Measurements from ENCODE around the gene RNF130. TPM values are rescaled to one million over a fixed set of nuclear protein-coding genes. Genes with fewer than 3 reads are reported as not detected.

The RNF130 gene
- total and polyA plus RNA-seq, 2 of the 13 experiments (the other 11 are each of a cell fraction or from before 2014, with no cell fraction given), result 28.2 to 28.3 TPM

DNA sequence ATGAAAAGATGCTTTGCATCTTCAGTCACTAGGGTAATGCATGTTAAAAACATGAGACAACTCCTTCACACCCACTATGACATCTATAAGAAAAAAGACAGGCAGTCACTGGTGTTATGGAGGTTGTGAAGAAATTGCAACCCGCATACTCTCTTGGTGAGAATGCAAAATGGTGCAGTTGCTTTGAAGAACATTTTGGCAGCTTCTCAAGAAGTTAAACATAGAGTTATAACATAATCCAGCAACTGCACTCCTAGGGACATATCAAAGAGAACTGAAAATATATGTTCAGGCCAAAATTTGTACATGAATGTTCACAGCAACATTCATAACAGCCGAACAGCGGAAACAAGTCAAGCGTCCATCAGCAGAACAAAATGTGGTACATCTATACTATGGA is 117.6 kb downstream of the RNF130 start:
- in situ Hi-C loops (cut with HindIII; ENCODE audit: extremely low pct_ligation_motif_present, low pct_unique_long_range_greater_than_20kb), result no loop called here
- H3K9me3 ChIP-seq (ENCODE audit: low read length), result no peaks in the 10 kb centered on the region
- H3K36me3 ChIP-seq (replicated peaks in 1 of 2; ENCODE audit: control insufficient read depth in 1 of 2, insufficient read depth in 2 of 2, low read length in 2 of 2), result no peaks in the 10 kb centered on the region
- no peak overlapping the region for H3K4me3 ChIP-seq (replicated peaks in 1 of 3; ENCODE audit: insufficient read depth in 1 of 3, low read depth in 2 of 3, low read length in 3 of 3)
- H4K20me1 ChIP-seq (ENCODE audit: insufficient read depth, low read length), result no peaks in the 10 kb centered on the region
- no TSS peak for BruUV-seq (replicated peaks)
- H3K9ac ChIP-seq (ENCODE audit: insufficient read depth, low read depth, low read length), result no peak overlapping the region
- 97% methylated on average over 4 of the region's 4 CpGs for WGBS (ENCODE audit: low lambda C conversion rate)
- no peaks in the 10 kb centered on the region for H3K27me3 ChIP-seq (ENCODE audit: control insufficient read depth in 1 of 2, insufficient read depth in 2 of 2, low read length in 2 of 2)
- no peak overlapping the region for H3K4me2 ChIP-seq (ENCODE audit: low read depth, low read length)
- intact Hi-C loops (cut with micrococcal nuclease; ENCODE audit: unreplicated experiment), result no loop called here
- no peak overlapping the region for H3K27ac ChIP-seq (ENCODE audit: extremely low read length, insufficient read depth, low read length)
- TF ChIP-seq FLYWCH1 (CRISPR knock-in tag; IDR thresholded peaks at IDR 0.05) (no peak), CHD4 (IDR thresholded peaks at IDR 0.05; ENCODE audit: borderline replicate concordance, low read length) (no peak), ZFP1 (CRISPR knock-in tag; IDR thresholded peaks at IDR 0.05) (no peak), MAZ (IDR thresholded peaks at IDR 0.05; ENCODE audit: borderline replicate concordance, low read depth, low read length) (no peak), MAZ (CRISPR knock-in tag; IDR thresholded peaks at IDR 0.05; ENCODE audit: low read depth) (no peak), ZNF775 (CRISPR knock-in tag; IDR thresholded peaks at IDR 0.05; ENCODE audit: borderline replicate concordance) (no peak)
- TF ChIP-seq, protein P1, sequence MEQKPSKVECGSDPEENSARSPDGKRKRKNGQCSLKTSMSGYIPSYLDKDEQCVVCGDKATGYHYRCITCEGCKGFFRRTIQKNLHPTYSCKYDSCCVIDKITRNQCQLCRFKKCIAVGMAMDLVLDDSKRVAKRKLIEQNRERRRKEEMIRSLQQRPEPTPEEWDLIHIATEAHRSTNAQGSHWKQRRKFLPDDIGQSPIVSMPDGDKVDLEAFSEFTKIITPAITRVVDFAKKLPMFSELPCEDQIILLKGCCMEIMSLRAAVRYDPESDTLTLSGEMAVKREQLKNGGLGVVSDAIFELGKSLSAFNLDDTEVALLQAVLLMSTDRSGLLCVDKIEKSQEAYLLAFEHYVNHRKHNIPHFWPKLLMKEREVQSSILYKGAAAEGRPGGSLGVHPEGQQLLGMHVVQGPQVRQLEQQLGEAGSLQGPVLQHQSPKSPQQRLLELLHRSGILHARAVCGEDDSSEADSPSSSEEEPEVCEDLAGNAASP (CRISPR knock-in tag; IDR thresholded peaks at IDR 0.05; ENCODE audit: borderline replicate concordance), result no peak
- TF ChIP-seq, protein P2, sequence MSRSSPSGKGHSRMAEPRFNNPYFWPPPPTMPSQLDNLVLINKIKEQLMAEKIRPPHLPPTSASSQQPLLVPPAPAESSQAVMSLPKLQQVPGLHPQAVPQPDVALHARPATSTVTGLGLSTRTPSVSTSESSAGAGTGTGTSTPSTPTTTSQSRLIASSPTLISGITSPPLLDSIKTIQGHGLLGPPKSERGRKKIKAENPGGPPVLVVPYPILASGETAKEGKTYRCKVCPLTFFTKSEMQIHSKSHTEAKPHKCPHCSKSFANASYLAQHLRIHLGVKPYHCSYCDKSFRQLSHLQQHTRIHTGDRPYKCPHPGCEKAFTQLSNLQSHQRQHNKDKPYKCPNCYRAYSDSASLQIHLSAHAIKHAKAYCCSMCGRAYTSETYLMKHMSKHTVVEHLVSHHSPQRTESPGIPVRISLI (CRISPR knock-in tag; IDR thresholded peaks at IDR 0.05; ENCODE audit: borderline replicate concordance), result no peak
- H3K79me2 ChIP-seq (ENCODE audit: insufficient read depth, low read length), result no peaks in the 10 kb centered on the region
- H3K4me1 ChIP-seq (ENCODE audit: insufficient read depth, low read length), result no peaks in the 10 kb centered on the region
- no peak for DNase-seq (ENCODE audit: low spot score)
- ChIA-PET POLR2A (no interaction called here), CTCF (ENCODE audit: low intra/inter-chr PET ratio, low total read pairs) (no interaction called here)
- no peak overlapping the region for H2AFZ ChIP-seq (ENCODE audit: low read length)
- ATAC-seq, result no peak
- FAIRE-seq, result no peak
